ENCODE data around the gene POLR2A. TPM values are rescaled to one million over a fixed set of nuclear protein-coding genes. Genes with fewer than 3 reads are reported as not detected.

Gene POLR2A
- total and polyA plus RNA-seq, 10 of the 15 experiments (the other 5 are each of a cell fraction or from before 2014, with no cell fraction given) = 1.7 to 121 (median 33.4) TPM

- TF ChIP-seq ELK1 (IDR thresholded peaks at IDR 0.05; ENCODE audit: low read depth, low read length) (no peak), FOXK2 (IDR thresholded peaks at IDR 0.05) (no peak), RCOR1 (conservative IDR thresholded peaks at IDR 0.05; ENCODE audit: low read depth, low read length) (no peak), SPI1 (IDR thresholded peaks at IDR 0.05; ENCODE audit: borderline replicate concordance, insufficient read depth, low read depth, low read length) (no peak), MAX (IDR thresholded peaks at IDR 0.05; ENCODE audit: low read depth, low read length) (peak; percentile 86), ZNF592 (IDR thresholded peaks at IDR 0.05) (peak; percentile 88), NRF1 (conservative IDR thresholded peaks at IDR 0.05; ENCODE audit: low read depth, low read length) (no peak), CREM (IDR thresholded peaks at IDR 0.05; ENCODE audit: low read depth) (peak; percentile 82), RB1 (IDR thresholded peaks at IDR 0.05; ENCODE audit: borderline replicate concordance) (peak; percentile 36; the same call in 1 of the 2 replicates), MEF2B (IDR thresholded peaks at IDR 0.05; ENCODE audit: partially characterized antibody, poor library complexity, severe bottlenecking) (peak; percentile 11), E4F1 (IDR thresholded peaks at IDR 0.05; ENCODE audit: borderline replicate concordance, partially characterized antibody) (no peak), NR2C2 (IDR thresholded peaks at IDR 0.05; ENCODE audit: borderline replicate concordance, control insufficient read depth, insufficient read length, low read depth) (no peak), ZBED1 (IDR thresholded peaks at IDR 0.05; ENCODE audit: borderline replicate concordance) (no peak), KDM1A (IDR thresholded peaks at IDR 0.05; ENCODE audit: borderline replicate concordance) (no peak), NFYA (IDR thresholded peaks at IDR 0.05; ENCODE audit: borderline replicate concordance, low read depth, low read length) (no peak), ASH2L (IDR thresholded peaks at IDR 0.05; ENCODE audit: borderline replicate concordance, low read depth) (no peak), ATF2 (IDR thresholded peaks at IDR 0.05; ENCODE audit: low read length) (no peak), EGR1 (IDR thresholded peaks at IDR 0.05; ENCODE audit: borderline replicate concordance in 1 of 2, low read depth in 2 of 2, low read length in 2 of 2) (peak in 1 of 2 experiments; percentile 27; a peak in 1 of 3 replicates), DPF2 (IDR thresholded peaks at IDR 0.05) (peak; percentile 80), ZNF384 (IDR thresholded peaks at IDR 0.05; ENCODE audit: borderline replicate concordance, low read depth, low read length) (no peak)
Observed at GRCh38 chr17:7436556-7437368, 47.4 kb upstream of the POLR2A start (continued).

Data from GM12878 (cell line).